K562 (cell line): Measurements from ENCODE around the gene TENM3. TPM values are rescaled to one million over a fixed set of nuclear protein-coding genes. Genes with fewer than 3 reads are reported as not detected.

Experiments used
- EGR1 ChIP-seq: fragments of 450-650 bp; conservative IDR thresholded peaks from 2 replicates; pipeline ENCODE4 v1.6.1; 2017; ENCODE audit warnings: mild to moderate bottlenecking
- HOMEZ ChIP-seq: fragments of 250-450 bp; sonication (Bioruptor Pico); IDR thresholded peaks from 2 replicates; pipeline ENCODE4 v1.4.0; 2020; ENCODE audit warnings: mild to moderate bottlenecking, moderate library complexity
- KHSRP ChIP-seq: fragments of 450-650 bp; IDR thresholded peaks from 2 replicates; pipeline ENCODE4 v1.6.1; 2017
- NFE2L1 ChIP-seq: fragments of 450-650 bp; IDR thresholded peaks from 2 replicates; pipeline ENCODE4 v1.6.1; 2016; ENCODE audit warnings: missing genetic modification characterization, low read depth, mild to moderate bottlenecking, missing compliant biosample characterization, moderate library complexity, borderline replicate concordance
- PTTG1 ChIP-seq: fragments of 450-650 bp; IDR thresholded peaks from 2 replicates; pipeline ENCODE4 v1.6.1; 2016; ENCODE audit warnings: low read depth, mild to moderate bottlenecking, missing genetic modification characterization, missing compliant biosample characterization
- RAD51 ChIP-seq: fragments of 450-650 bp; IDR thresholded peaks from 2 replicates; pipeline ENCODE4 v1.7.1; 2016; ENCODE audit warnings: low read depth, mild to moderate bottlenecking, borderline replicate concordance
- ZNF12 ChIP-seq: sonication (generic); formaldehyde crosslinking; IDR thresholded peaks from 2 replicates; pipeline ENCODE4 v1.4.0; 2020; ENCODE audit warnings: mild to moderate bottlenecking, missing genetic modification reagents
- ZNF133 ChIP-seq: fragments of 250-450 bp; sonication (Bioruptor Pico); IDR thresholded peaks from 2 replicates; pipeline ENCODE4 v1.4.0; 2020; ENCODE audit warnings: mild to moderate bottlenecking
- ZZZ3 ChIP-seq: fragments of 450-650 bp; IDR thresholded peaks from 2 replicates; pipeline ENCODE4 v1.6.1; 2016; ENCODE audit warnings: antibody characterized with exemption, mild to moderate bottlenecking, moderate library complexity
- polyA plus RNA-seq, 8 experiments: library from polyadenylated mRNA; depleted of rRNA in 4 of 8; stranded (reverse) in 5 of 8; unstranded in 3 of 8; fragments of >200 nt; fragmentation: Nextera tagmentation in 2 of 8; fragmentation: Illumina TruSeq in 1 of 8; extraction: Ambion mirVana in 2 of 8; extraction: Trizol in 1 of 8; gene quantifications; 2 replicates each; pipeline versions ENCODE4 v1.2.1 to v1.2.3, GENCODE V29; 2011 to 2014; ENCODE audit warnings: inconsistent platforms in 1 of 8, missing spikeins in 1 of 8
- total RNA-seq, 7 experiments: library from RNA; depleted of rRNA in 6 of 7; stranded (reverse); fragments of >200 nt in 6 of 7; fragmentation: Illumina TruSeq in 2 of 7; extraction: Trizol in 2 of 7; gene quantifications; 2 replicates each; pipeline versions ENCODE4 v1.2.1 to v1.2.3, GENCODE V29; 2011 to 2021; ENCODE audit warnings: low replicate concordance in 1 of 7
- TF ChIP-seq, protein P1 (sequence below): fragments of 250-450 bp; sonication (Bioruptor Pico); IDR thresholded peaks from 2 replicates; pipeline ENCODE4 v1.8.0; 2022; ENCODE audit warnings: moderate library complexity, mild to moderate bottlenecking, inconsistent platforms
- TF ChIP-seq, protein P2 (sequence below): fragments of 450-650 bp; conservative IDR thresholded peaks from 2 replicates; pipeline ENCODE4 v1.6.1; 2016; ENCODE audit warnings: missing genetic modification characterization, low read depth, mild to moderate bottlenecking, missing compliant biosample characterization, moderate library complexity

TENM3 gene
- total and polyA plus RNA-seq, 9 of the 15 experiments (the other 6 are each of a cell fraction or from before 2014, with no cell fraction given) = 0.01 to 0.02 TPM; not detected in 7

DNA sequence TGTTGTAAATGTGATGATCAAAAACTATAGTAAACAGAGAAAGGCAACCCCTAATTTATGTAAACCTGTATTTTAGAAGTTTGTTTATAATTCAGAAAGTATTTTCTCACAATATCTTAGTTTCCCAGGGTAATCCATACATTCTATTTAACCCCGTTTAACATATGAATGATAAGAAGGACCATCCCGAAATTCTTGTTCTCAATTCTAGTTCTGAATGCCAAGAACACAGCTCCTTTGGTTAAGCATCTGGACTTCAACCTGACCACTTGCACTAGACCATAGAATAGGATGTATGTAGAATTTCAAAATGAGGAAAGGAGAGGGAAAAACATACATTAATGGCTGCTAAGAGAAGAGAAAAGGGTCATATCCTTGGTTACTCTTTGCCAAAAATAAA, 227.0 kb downstream of the TENM3 start (continued):
- TF ChIP-seq HOMEZ (CRISPR knock-in tag) = no peak
- no peak for TF ChIP-seq ZNF133
- TF ChIP-seq PTTG1 (tag) = no peak
- no peak for TF ChIP-seq EGR1
- no peak for TF ChIP-seq RAD51
- TF ChIP-seq NFE2L1 (tag) = no peak
- no peak for TF ChIP-seq ZZZ3
- TF ChIP-seq, protein P1, sequence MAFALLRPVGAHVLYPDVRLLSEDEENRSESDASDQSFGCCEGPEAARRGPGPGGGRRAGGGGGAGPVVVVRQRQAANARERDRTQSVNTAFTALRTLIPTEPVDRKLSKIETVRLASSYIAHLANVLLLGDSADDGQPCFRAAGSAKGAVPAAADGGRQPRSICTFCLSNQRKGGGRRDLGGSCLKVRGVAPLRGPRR = no peak
- no peak for TF ChIP-seq KHSRP
- no peak for TF ChIP-seq ZNF12 (CRISPR knock-in tag)
- TF ChIP-seq, protein P2, sequence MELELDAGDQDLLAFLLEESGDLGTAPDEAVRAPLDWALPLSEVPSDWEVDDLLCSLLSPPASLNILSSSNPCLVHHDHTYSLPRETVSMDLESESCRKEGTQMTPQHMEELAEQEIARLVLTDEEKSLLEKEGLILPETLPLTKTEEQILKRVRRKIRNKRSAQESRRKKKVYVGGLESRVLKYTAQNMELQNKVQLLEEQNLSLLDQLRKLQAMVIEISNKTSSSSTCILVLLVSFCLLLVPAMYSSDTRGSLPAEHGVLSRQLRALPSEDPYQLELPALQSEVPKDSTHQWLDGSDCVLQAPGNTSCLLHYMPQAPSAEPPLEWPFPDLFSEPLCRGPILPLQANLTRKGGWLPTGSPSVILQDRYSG = no peak
